Measurements from ENCODE around the gene TMPRSS12. TPM values are rescaled to one million over a fixed set of nuclear protein-coding genes. Genes with fewer than 3 reads are reported as not detected.
"Not testable (repeated sequence)": the region's sequence is repeated elsewhere in the genome, so short reads cannot be mapped to it uniquely, and the experiment has no call there.

The TMPRSS12 gene
- total RNA-seq, 1 donor from 2014 or later = not detected

GRCh38 chr12:50824914-50825313 lies 17.8 kb upstream of the TMPRSS12 start:
- no peak for TF ChIP-seq CTCF (conservative IDR thresholded peaks at IDR 0.05; ENCODE audit: low read depth, low read length)
- no peak overlapping the region for H3K4me3 ChIP-seq (ENCODE audit: low read depth, low read length)
- no peak for DNase-seq (ENCODE audit: low read depth)

- DNase-seq (ENCODE audit: low read depth) = peak; percentile 31
- no peak overlapping the region for H3K4me3 ChIP-seq (ENCODE audit: low read depth, low read length)
- TF ChIP-seq CTCF (conservative IDR thresholded peaks at IDR 0.05; ENCODE audit: low read depth, low read length) = peak; percentile 42
Observed at GRCh38 chr12:50825372-50825838, 17.3 kb upstream of the TMPRSS12 start.

GRCh38 chr12:50828121-50828520 lies 14.6 kb upstream of the TMPRSS12 start:
- DNase-seq (ENCODE audit: low read depth) = no peak
- no peak overlapping the region for H3K4me3 ChIP-seq (ENCODE audit: low read depth, low read length)
- TF ChIP-seq CTCF (conservative IDR thresholded peaks at IDR 0.05; ENCODE audit: low read depth, low read length) = no peak

GRCh38 chr12:50828886-50829285 lies 13.8 kb upstream of the TMPRSS12 start:
- DNase-seq (ENCODE audit: low read depth) = no peak
- no peak for TF ChIP-seq CTCF (conservative IDR thresholded peaks at IDR 0.05; ENCODE audit: low read depth, low read length)
- no peak overlapping the region for H3K4me3 ChIP-seq (ENCODE audit: low read depth, low read length)

GRCh38 chr12:50833801-50834200 lies 8.9 kb upstream of the TMPRSS12 start:
- not testable (repeated sequence) for H3K4me3 ChIP-seq (ENCODE audit: low read depth, low read length); DNase-seq (ENCODE audit: low read depth)

GRCh38 chr12:50839042-50839441 lies 3.7 kb upstream of the TMPRSS12 start:
- H3K4me3 ChIP-seq (ENCODE audit: low read depth, low read length) = no peak overlapping the region
- TF ChIP-seq CTCF (conservative IDR thresholded peaks at IDR 0.05; ENCODE audit: low read depth, low read length) = no peak
- no peak for DNase-seq (ENCODE audit: low read depth)

- TF ChIP-seq CTCF (conservative IDR thresholded peaks at IDR 0.05; ENCODE audit: low read depth, low read length) = no peak
- no peak for DNase-seq (ENCODE audit: low read depth)
- H3K4me3 ChIP-seq (ENCODE audit: low read depth, low read length) = no peak overlapping the region
Observed at GRCh38 chr12:50840809-50841487, 1.8 kb upstream of the TMPRSS12 start.
